WTC11 (cell line): ENCODE measurements around the gene S1PR3. TPM values are rescaled to one million over a fixed set of nuclear protein-coding genes. Genes with fewer than 3 reads are reported as not detected.

Experiments
- ATAC-seq: fragments of 200-7000 bp; cut with Tn5 transposase; 2 replicates; pipeline ENCODE4 v1.10.0; 2021; ENCODE audit warnings: mild to moderate bottlenecking, moderate library complexity
- CTCF ChIA-PET: fragments of 300-600 bp; sonication (Branson Sonifier 250); formaldehyde crosslinking; loops from one replicate; lab custom pipeline; 2021; ENCODE audit warnings: antibody characterized with exemption; lab: Charles Lee
- POLR2A ChIA-PET: fragments of 350-600 bp; sonication (Branson Sonifier 250); formaldehyde crosslinking; loops from one replicate; lab custom pipeline; 2021; ENCODE audit warnings: antibody characterized with exemption; lab: Charles Lee
- DNase-seq: peaks from one replicate; pipeline ENCODE4 v3.0.0; 2021; ENCODE audit warnings: low spot score
- H3K27ac Mint-ChIP-seq: 2 replicates; pipeline ENCODE4 v1.8.0; 2021; ENCODE audit warnings: mixed read lengths
- H3K27me3 Mint-ChIP-seq: 2 replicates; pipeline ENCODE4 v1.8.0; 2021; ENCODE audit warnings: low read depth, mild to moderate bottlenecking, moderate library complexity, mixed read lengths
- H3K36me3 Mint-ChIP-seq: 2 replicates; pipeline ENCODE4 v1.8.0; 2021; ENCODE audit warnings: mixed read lengths
- H3K4me1 Mint-ChIP-seq: 2 replicates; pipeline ENCODE4 v1.8.0; 2022; ENCODE audit warnings: mixed read lengths
- H3K4me3 Mint-ChIP-seq: 2 replicates; pipeline ENCODE4 v1.8.0; 2021; ENCODE audit warnings: mild to moderate bottlenecking, moderate library complexity, mixed read lengths
- H3K9me3 Mint-ChIP-seq: 2 replicates; pipeline ENCODE4 v1.8.0; 2021; ENCODE audit warnings: mixed read lengths
- CBFB ChIP-seq: sonication (generic); formaldehyde crosslinking; IDR thresholded peaks from 2 replicates; pipeline ENCODE4 v1.8.1; 2022; ENCODE audit warnings: mild to moderate bottlenecking, low read depth, missing genetic modification reagents
- CREM ChIP-seq: sonication (generic); formaldehyde crosslinking; IDR thresholded peaks from 2 replicates; pipeline ENCODE4 v1.8.1; 2022; ENCODE audit warnings: mild to moderate bottlenecking, missing genetic modification reagents, moderate library complexity
- E2F5 ChIP-seq: sonication (generic); formaldehyde crosslinking; IDR thresholded peaks from 2 replicates; pipeline ENCODE4 v1.8.1; 2022; ENCODE audit warnings: mild to moderate bottlenecking, moderate library complexity, missing genetic modification reagents
- ELF4 ChIP-seq: sonication (generic); formaldehyde crosslinking; IDR thresholded peaks from 2 replicates; pipeline ENCODE4 v1.8.1; 2022; ENCODE audit warnings: low read depth, mild to moderate bottlenecking, moderate library complexity, missing genetic modification reagents
- GTF2I ChIP-seq: fragments of 250-450 bp; sonication (Bioruptor Pico); conservative IDR thresholded peaks from 2 replicates; pipeline ENCODE4 v1.4.0; 2021; ENCODE audit warnings: mild to moderate bottlenecking
- NFATC4 ChIP-seq: fragments of 250-450 bp; sonication (Bioruptor Pico); IDR thresholded peaks from 2 replicates; pipeline ENCODE4 v1.9.0; 2021; ENCODE audit warnings: mild to moderate bottlenecking
- PRRX2 ChIP-seq: fragments of 250-450 bp; sonication (Bioruptor Pico); IDR thresholded peaks from 2 replicates; pipeline ENCODE4 v1.8.0; 2021; ENCODE audit warnings: mild to moderate bottlenecking
- RORB ChIP-seq: fragments of 250-450 bp; sonication (Bioruptor Pico); IDR thresholded peaks from 2 replicates; pipeline ENCODE4 v1.9.0; 2021; ENCODE audit warnings: mild to moderate bottlenecking
- SOX15 ChIP-seq: fragments of 250-450 bp; sonication (Bioruptor Pico); IDR thresholded peaks from 2 replicates; pipeline ENCODE4 v1.9.0; 2021; ENCODE audit warnings: mild to moderate bottlenecking
- TCF7 ChIP-seq: sonication (generic); formaldehyde crosslinking; IDR thresholded peaks from 2 replicates; pipeline ENCODE4 v1.8.0; 2022; ENCODE audit warnings: mild to moderate bottlenecking, low read depth, missing genetic modification reagents, moderate library complexity
- ZBTB43 ChIP-seq: sonication (generic); formaldehyde crosslinking; IDR thresholded peaks from 2 replicates; pipeline ENCODE4 v1.8.1; 2023; ENCODE audit warnings: mild to moderate bottlenecking, missing genetic modification reagents
- ZNF121 ChIP-seq: sonication (generic); formaldehyde crosslinking; IDR thresholded peaks from 2 replicates; pipeline ENCODE4 v1.8.0; 2023; ENCODE audit warnings: missing genetic modification reagents
- ZNF232 ChIP-seq: sonication (generic); formaldehyde crosslinking; IDR thresholded peaks from 2 replicates; pipeline ENCODE4 v1.8.0; 2022; ENCODE audit warnings: mild to moderate bottlenecking, missing genetic modification reagents
- ZNF317 ChIP-seq: sonication (generic); formaldehyde crosslinking; IDR thresholded peaks from 2 replicates; pipeline ENCODE4 v1.8.1; 2023; ENCODE audit warnings: low read depth, mild to moderate bottlenecking, moderate library complexity, missing genetic modification reagents, borderline replicate concordance
- ZNF416 ChIP-seq: fragments of 250-450 bp; sonication (Bioruptor Pico); IDR thresholded peaks from 2 replicates; pipeline ENCODE4 v1.9.0; 2021; ENCODE audit warnings: mild to moderate bottlenecking, inconsistent platforms
- total RNA-seq: library from RNA; stranded (reverse); gene quantifications from 3 replicates; pipeline ENCODE4 v1.2.3, GENCODE V29; 2021
- TF ChIP-seq, protein P1 (sequence below): sonication (generic); formaldehyde crosslinking; IDR thresholded peaks from 2 replicates; pipeline ENCODE4 v1.8.1; 2022; ENCODE audit warnings: mild to moderate bottlenecking, missing genetic modification reagents, moderate library complexity, borderline replicate concordance
- TF ChIP-seq, protein P2 (sequence below): sonication (generic); formaldehyde crosslinking; IDR thresholded peaks from 2 replicates; pipeline ENCODE4 v1.8.0; 2023; ENCODE audit warnings: missing genetic modification reagents
- TF ChIP-seq, protein P3 (sequence below): fragments of 200-600 bp; IDR thresholded peaks from 2 replicates; pipeline ENCODE4 v1.8.0; 2022; ENCODE audit warnings: antibody characterized with exemption
- TF ChIP-seq, protein P4 (sequence below): fragments of 250-450 bp; sonication (Bioruptor Pico); IDR thresholded peaks from 2 replicates; pipeline ENCODE4 v1.9.0; 2021; ENCODE audit warnings: mild to moderate bottlenecking
- TF ChIP-seq, protein P5 (sequence below): sonication (generic); formaldehyde crosslinking; IDR thresholded peaks from 2 replicates; pipeline ENCODE4 v1.8.0; 2022; ENCODE audit warnings: mild to moderate bottlenecking, missing genetic modification reagents
- TF ChIP-seq, protein P6 (sequence below): sonication (generic); formaldehyde crosslinking; IDR thresholded peaks from 2 replicates; pipeline ENCODE4 v1.8.0; 2022; ENCODE audit warnings: missing genetic modification reagents

S1PR3 gene
- total RNA-seq, 1 experiment from 2014 or later: 7.1 TPM

DNA sequence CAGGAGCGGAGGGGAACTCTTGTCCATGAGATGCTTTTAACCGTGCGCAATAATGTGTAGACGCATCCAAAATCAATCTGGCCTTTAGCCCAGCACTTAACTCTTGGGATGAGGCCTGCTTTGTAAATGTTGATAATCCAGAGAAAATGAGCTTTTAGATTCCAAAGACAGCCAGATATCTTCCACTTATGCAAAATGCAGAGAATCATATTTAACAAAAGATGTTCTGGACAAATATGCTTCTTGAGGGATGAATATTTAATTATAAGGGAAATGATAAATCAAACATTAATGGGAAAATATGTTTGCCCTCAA is 5.6 kb downstream of the S1PR3 start:
- H3K27me3 Mint-ChIP-seq: peaks cover 9% of the 10 kb centered on the region
- H3K36me3 Mint-ChIP-seq: no peaks in the 10 kb centered on the region; the same call in 1 of the 2 replicates
- ChIA-PET CTCF (no interaction called here), POLR2A (interaction anchor here (0.6 kb wide), 1 partner anchor 179 kb away, joined by 3 read pairs; no protein-coding TSS in a partner anchor)
- H3K9me3 Mint-ChIP-seq: no peaks in the 10 kb centered on the region
- H3K4me1 Mint-ChIP-seq: peaks cover 21% of the 10 kb centered on the region
- no peak overlapping the region for H3K4me3 Mint-ChIP-seq
- TF ChIP-seq NFATC4 (no peak), CBFB (CRISPR knock-in tag) (no peak), E2F5 (no peak), TCF7 (CRISPR knock-in tag) (no peak), ZNF232 (CRISPR knock-in tag) (no peak), CREM (CRISPR knock-in tag) (no peak), SOX15 (CRISPR knock-in tag) (no peak)
- TF ChIP-seq, protein P1, sequence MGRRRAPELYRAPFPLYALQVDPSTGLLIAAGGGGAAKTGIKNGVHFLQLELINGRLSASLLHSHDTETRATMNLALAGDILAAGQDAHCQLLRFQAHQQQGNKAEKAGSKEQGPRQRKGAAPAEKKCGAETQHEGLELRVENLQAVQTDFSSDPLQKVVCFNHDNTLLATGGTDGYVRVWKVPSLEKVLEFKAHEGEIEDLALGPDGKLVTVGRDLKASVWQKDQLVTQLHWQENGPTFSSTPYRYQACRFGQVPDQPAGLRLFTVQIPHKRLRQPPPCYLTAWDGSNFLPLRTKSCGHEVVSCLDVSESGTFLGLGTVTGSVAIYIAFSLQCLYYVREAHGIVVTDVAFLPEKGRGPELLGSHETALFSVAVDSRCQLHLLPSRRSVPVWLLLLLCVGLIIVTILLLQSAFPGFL (CRISPR knock-in tag): no peak
- TF ChIP-seq, protein P2, sequence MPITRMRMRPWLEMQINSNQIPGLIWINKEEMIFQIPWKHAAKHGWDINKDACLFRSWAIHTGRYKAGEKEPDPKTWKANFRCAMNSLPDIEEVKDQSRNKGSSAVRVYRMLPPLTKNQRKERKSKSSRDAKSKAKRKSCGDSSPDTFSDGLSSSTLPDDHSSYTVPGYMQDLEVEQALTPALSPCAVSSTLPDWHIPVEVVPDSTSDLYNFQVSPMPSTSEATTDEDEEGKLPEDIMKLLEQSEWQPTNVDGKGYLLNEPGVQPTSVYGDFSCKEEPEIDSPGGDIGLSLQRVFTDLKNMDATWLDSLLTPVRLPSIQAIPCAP: no peak
- TF ChIP-seq, protein P3, sequence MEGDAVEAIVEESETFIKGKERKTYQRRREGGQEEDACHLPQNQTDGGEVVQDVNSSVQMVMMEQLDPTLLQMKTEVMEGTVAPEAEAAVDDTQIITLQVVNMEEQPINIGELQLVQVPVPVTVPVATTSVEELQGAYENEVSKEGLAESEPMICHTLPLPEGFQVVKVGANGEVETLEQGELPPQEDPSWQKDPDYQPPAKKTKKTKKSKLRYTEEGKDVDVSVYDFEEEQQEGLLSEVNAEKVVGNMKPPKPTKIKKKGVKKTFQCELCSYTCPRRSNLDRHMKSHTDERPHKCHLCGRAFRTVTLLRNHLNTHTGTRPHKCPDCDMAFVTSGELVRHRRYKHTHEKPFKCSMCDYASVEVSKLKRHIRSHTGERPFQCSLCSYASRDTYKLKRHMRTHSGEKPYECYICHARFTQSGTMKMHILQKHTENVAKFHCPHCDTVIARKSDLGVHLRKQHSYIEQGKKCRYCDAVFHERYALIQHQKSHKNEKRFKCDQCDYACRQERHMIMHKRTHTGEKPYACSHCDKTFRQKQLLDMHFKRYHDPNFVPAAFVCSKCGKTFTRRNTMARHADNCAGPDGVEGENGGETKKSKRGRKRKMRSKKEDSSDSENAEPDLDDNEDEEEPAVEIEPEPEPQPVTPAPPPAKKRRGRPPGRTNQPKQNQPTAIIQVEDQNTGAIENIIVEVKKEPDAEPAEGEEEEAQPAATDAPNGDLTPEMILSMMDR: no peak
- no peak for ATAC-seq
- H3K27ac Mint-ChIP-seq: no peak overlapping the region
- DNase-seq: no peak

DNA sequence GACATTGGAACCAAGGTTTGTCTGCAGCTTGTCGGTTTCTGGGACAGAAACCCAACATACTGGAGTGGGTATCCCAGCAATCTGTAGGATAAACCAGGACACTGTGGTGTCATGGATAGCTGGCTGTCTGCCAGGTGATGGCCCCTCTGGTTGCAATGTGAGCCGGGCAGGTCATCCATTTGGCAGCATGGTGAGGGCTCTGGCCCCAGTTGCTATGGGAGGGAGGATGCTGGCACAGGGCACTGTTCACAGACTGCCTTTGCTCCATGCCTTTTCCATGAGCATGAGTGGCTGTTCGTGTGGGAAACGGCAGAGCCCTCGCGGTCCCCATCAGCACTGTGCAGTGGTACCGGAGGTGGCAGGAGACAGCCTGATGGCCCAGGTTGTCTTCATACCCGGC is 6.4 kb downstream of the S1PR3 start:
- CTCF ChIA-PET: no interaction called here
- H3K27ac Mint-ChIP-seq: no peak overlapping the region
- peaks cover 14% of the 10 kb centered on the region for H3K4me1 Mint-ChIP-seq
- no peak for TF ChIP-seq TCF7 (CRISPR knock-in tag)
- TF ChIP-seq, all 79 proteins: peak for 0
- POLR2A ChIA-PET: no interaction called here
- H3K36me3 Mint-ChIP-seq: no peaks in the 10 kb centered on the region; the same call in 1 of the 2 replicates
- ATAC-seq: no peak
- H3K4me3 Mint-ChIP-seq: no peak overlapping the region
- DNase-seq: no peak
- H3K27me3 Mint-ChIP-seq: peaks cover 2% of the 10 kb centered on the region; the same call in 1 of the 2 replicates
- no peaks in the 10 kb centered on the region for H3K9me3 Mint-ChIP-seq

DNA sequence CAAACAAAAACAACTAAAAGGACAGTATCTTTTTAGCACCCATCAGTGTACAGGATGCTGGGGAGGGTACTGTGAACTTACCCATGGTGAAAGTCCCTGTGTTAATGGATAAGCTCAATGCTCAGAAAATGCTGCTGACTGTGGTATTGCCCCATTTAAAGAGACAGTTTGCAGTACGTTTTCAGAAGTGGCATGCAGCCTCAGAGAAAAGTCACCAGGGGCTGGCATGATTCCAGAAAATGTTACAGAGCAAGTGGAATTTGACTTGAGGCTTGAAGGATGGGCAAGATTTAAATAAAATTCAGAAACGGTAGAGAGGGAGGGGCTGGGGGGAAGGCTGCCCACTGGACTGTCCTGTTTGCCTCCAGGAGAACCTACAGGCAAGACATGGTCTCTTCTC is 7.2 kb downstream of the S1PR3 start:
- Mint-ChIP-seq H3K27me3 (no peaks in the 10 kb centered on the region), H3K27ac (no peak overlapping the region), H3K4me1 (peaks cover 11% of the 10 kb centered on the region), H3K4me3 (no peak overlapping the region), H3K36me3 (no peaks in the 10 kb centered on the region; the same call in 1 of the 2 replicates), H3K9me3 (no peaks in the 10 kb centered on the region)
- ATAC-seq: no peak
- ChIA-PET POLR2A (no interaction called here), CTCF (no interaction called here)
- DNase-seq: no peak
- TF ChIP-seq, protein P4, sequence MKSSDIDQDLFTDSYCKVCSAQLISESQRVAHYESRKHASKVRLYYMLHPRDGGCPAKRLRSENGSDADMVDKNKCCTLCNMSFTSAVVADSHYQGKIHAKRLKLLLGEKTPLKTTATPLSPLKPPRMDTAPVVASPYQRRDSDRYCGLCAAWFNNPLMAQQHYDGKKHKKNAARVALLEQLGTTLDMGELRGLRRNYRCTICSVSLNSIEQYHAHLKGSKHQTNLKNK (CRISPR knock-in tag): no peak
- TF ChIP-seq ELF4 (CRISPR knock-in tag): no peak
- no peak for TF ChIP-seq ZNF416 (CRISPR knock-in tag)
- no peak for TF ChIP-seq ZBTB43 (CRISPR knock-in tag)
- TF ChIP-seq ZNF317 (CRISPR knock-in tag): no peak
- TF ChIP-seq RORB: no peak
- TF ChIP-seq GTF2I (CRISPR knock-in tag): no peak
- no peak for TF ChIP-seq PRRX2 (CRISPR knock-in tag)
- TF ChIP-seq, protein P5, sequence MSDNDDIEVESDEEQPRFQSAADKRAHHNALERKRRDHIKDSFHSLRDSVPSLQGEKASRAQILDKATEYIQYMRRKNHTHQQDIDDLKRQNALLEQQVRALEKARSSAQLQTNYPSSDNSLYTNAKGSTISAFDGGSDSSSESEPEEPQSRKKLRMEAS (CRISPR knock-in tag): no peak
- TF ChIP-seq, protein P6, sequence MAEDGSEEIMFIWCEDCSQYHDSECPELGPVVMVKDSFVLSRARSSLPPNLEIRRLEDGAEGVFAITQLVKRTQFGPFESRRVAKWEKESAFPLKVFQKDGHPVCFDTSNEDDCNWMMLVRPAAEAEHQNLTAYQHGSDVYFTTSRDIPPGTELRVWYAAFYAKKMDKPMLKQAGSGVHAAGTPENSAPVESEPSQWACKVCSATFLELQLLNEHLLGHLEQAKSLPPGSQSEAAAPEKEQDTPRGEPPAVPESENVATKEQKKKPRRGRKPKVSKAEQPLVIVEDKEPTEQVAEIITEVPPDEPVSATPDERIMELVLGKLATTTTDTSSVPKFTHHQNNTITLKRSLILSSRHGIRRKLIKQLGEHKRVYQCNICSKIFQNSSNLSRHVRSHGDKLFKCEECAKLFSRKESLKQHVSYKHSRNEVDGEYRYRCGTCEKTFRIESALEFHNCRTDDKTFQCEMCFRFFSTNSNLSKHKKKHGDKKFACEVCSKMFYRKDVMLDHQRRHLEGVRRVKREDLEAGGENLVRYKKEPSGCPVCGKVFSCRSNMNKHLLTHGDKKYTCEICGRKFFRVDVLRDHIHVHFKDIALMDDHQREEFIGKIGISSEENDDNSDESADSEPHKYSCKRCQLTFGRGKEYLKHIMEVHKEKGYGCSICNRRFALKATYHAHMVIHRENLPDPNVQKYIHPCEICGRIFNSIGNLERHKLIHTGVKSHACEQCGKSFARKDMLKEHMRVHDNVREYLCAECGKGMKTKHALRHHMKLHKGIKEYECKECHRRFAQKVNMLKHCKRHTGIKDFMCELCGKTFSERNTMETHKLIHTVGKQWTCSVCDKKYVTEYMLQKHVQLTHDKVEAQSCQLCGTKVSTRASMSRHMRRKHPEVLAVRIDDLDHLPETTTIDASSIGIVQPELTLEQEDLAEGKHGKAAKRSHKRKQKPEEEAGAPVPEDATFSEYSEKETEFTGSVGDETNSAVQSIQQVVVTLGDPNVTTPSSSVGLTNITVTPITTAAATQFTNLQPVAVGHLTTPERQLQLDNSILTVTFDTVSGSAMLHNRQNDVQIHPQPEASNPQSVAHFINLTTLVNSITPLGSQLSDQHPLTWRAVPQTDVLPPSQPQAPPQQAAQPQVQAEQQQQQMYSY: no peak
- TF ChIP-seq TCF7 (CRISPR knock-in tag): no peak
- no peak for TF ChIP-seq ZNF121 (CRISPR knock-in tag)
- no peak for TF ChIP-seq CBFB (CRISPR knock-in tag)
